HCT116 (cell line): ENCODE data around the gene LIMD2. TPM values are rescaled to one million over a fixed set of nuclear protein-coding genes. Genes with fewer than 3 reads are reported as not detected.

Source experiments
- ATAC-seq: fragments of 200-7000 bp; cut with Tn5 transposase; 2 replicates; pipeline ENCODE4 v1.9.1; 2020; ENCODE audit warnings: mild to moderate bottlenecking, moderate library complexity
- BruUV-seq: library from RNA; stranded (reverse); fragments of 400-500 nt; replicated peaks from 2 replicates; lab custom pipeline; 2021; lab: Mats Ljungman, UMichigan
- CTCF ChIA-PET: fragments of 300-600 bp; sonication (Branson Sonifier 250); formaldehyde crosslinking; loops from one replicate; lab custom pipeline; 2021; ENCODE audit warnings: antibody characterized with exemption; lab: Charles Lee
- POLR2A ChIA-PET: fragments of 300-600, 350-600 bp; sonication (Branson Sonifier 250); formaldehyde crosslinking; loops from one replicate; lab custom pipeline; 2021; ENCODE audit warnings: antibody characterized with exemption; lab: Charles Lee
- RAD21 ChIA-PET, 2 experiments: fragments of 300-600 bp; sonication (Branson Sonifier 250); formaldehyde crosslinking; loops; one replicate each; lab custom pipeline; 2023; ENCODE audit warnings: low total read pairs in 2 of 2; ENCODE audit not compliant: uncharacterized antibody in 2 of 2, unreplicated experiment in 2 of 2, low non-redundant PET in 1 of 2; lab: Charles Lee
- DNase-seq: peaks from one replicate; pipeline ENCODE4 v3.0.0-alpha.2; 2010; ENCODE audit warnings: low read depth, low spot score
- H2AFZ ChIP-seq: fragments of 200-600 bp; shearing (Covaris generic), sonication (generic); 2 replicates; pipeline ENCODE4 v1.6.1; 2017; ENCODE audit warnings: low read depth, mixed run types, mixed read lengths, antibody characterized with exemption, low read length; ENCODE audit not compliant: poor library complexity, severe bottlenecking
- H3K27ac ChIP-seq: 2 replicates; pipeline ENCODE4 v1.5.1; 2012; ENCODE audit warnings: low read depth, low read length
- H3K27me3 ChIP-seq: fragments of 200-600 bp; sonication (generic); 2 replicates; pipeline ENCODE4 v1.6.1; 2016; ENCODE audit warnings: mixed run types, low read length, mixed read lengths; ENCODE audit not compliant: insufficient read depth
- H3K36me3 ChIP-seq, 2 experiments: fragments of 200-500 bp in 1 of 2; fragments of 200-600 bp in 1 of 2; sonication (Bioruptor generic) in 1 of 2; sonication (generic) in 1 of 2; 2 replicates each; pipeline versions ENCODE4 v1.5.1 to v1.6.1; 2014 to 2016; ENCODE audit warnings: low read length in 2 of 2, inconsistent platforms in 1 of 2, mixed read lengths in 1 of 2, mixed run types in 1 of 2; ENCODE audit not compliant: insufficient read depth in 2 of 2, control insufficient read depth in 1 of 2
- H3K4me1 ChIP-seq, 2 experiments: fragments of 200-600 bp in 1 of 2; sonication (generic) in 1 of 2; 2 replicates each; pipeline versions ENCODE4 v1.5.1 to v1.6.1; 2012 to 2017; ENCODE audit warnings: low read length in 2 of 2, inconsistent platforms in 1 of 2, mild to moderate bottlenecking in 1 of 2, mixed read lengths in 1 of 2, mixed run types in 1 of 2, moderate library complexity in 1 of 2; ENCODE audit not compliant: insufficient read depth in 2 of 2, control insufficient read depth in 1 of 2
- H3K4me2 ChIP-seq: fragments of 200-600 bp; sonication (generic); 2 replicates; pipeline ENCODE4 v1.6.1; 2017; ENCODE audit warnings: mixed run types, low read length, mixed read lengths
- H3K4me3 ChIP-seq, 2 experiments: fragments of 200-600 bp in 1 of 2; sonication (generic) in 1 of 2; replicated peaks in 1 of 2; 2 replicates each; pipeline ENCODE4 v1.5.1; 2011 to 2016; ENCODE audit warnings: low read length in 2 of 2, control low read depth in 1 of 2, low read depth in 1 of 2, mild to moderate bottlenecking in 1 of 2, mixed read lengths in 1 of 2, mixed run types in 1 of 2
- H3K79me2 ChIP-seq: fragments of 200-600 bp; sonication (generic); 2 replicates; pipeline ENCODE4 v1.6.1; 2017; ENCODE audit warnings: mild to moderate bottlenecking, mixed run types, low read length, moderate library complexity, mixed read lengths; ENCODE audit not compliant: insufficient read depth
- H3K9ac ChIP-seq: fragments of 200-600 bp; sonication (generic); 2 replicates; pipeline ENCODE4 v1.6.1; 2016; ENCODE audit warnings: low read length, mixed read lengths
- H3K9me2 ChIP-seq: fragments of 200-600 bp; sonication (generic), shearing (Covaris generic); 2 replicates; pipeline ENCODE4 v1.6.1; 2017; ENCODE audit warnings: mixed run types, mild to moderate bottlenecking, moderate library complexity; ENCODE audit not compliant: insufficient read depth
- H3K9me3 ChIP-seq, 2 experiments: fragments of 200-500 bp in 1 of 2; fragments of 200-600 bp in 1 of 2; sonication (Bioruptor generic) in 1 of 2; sonication (generic) in 1 of 2; 2 replicates each; pipeline ENCODE4 v1.6.1; 2014 to 2017; ENCODE audit warnings: low read length in 2 of 2, mixed read lengths in 2 of 2, inconsistent platforms in 1 of 2, low read depth in 1 of 2, mild to moderate bottlenecking in 1 of 2, mixed run types in 1 of 2, moderate library complexity in 1 of 2; ENCODE audit not compliant: control insufficient read depth in 1 of 2, insufficient read depth in 1 of 2
- H4K20me1 ChIP-seq: fragments of 200-600 bp; sonication (generic), shearing (Covaris generic); 2 replicates; pipeline ENCODE4 v1.6.1; 2017; ENCODE audit warnings: mixed run types, mild to moderate bottlenecking, moderate library complexity; ENCODE audit not compliant: insufficient read depth
- CTCF ChIP-seq, 3 experiments: fragments of 200-600 bp in 1 of 3; sonication (generic) in 1 of 3; IDR thresholded peaks in 2 of 3; conservative IDR thresholded peaks in 1 of 3; 2 replicates each; pipeline ENCODE4 v1.5.1; 2012 to 2017; ENCODE audit warnings: low read depth in 2 of 3, low read length in 2 of 3, antibody characterized with exemption in 1 of 3, borderline replicate concordance in 1 of 3, control low read depth in 1 of 3, mild to moderate bottlenecking in 1 of 3, mixed read lengths in 1 of 3, mixed run types in 1 of 3, moderate library complexity in 1 of 3; ENCODE audit not compliant: insufficient read depth in 1 of 3
- EGR1 ChIP-seq: IDR thresholded peaks from 2 replicates; pipeline ENCODE4 v1.6.1; 2012; ENCODE audit warnings: low read depth
- EZH2phosphoT487 ChIP-seq: fragments of 200-600 bp; IDR thresholded peaks from 2 replicates; pipeline ENCODE4 v1.6.1; 2018; ENCODE audit warnings: antibody characterized with exemption, borderline replicate concordance
- RAD21 ChIP-seq: IDR thresholded peaks from 2 replicates; pipeline ENCODE4 v1.6.1; 2012; ENCODE audit warnings: low read depth, mild to moderate bottlenecking
- TCF7L2 ChIP-seq: IDR thresholded peaks from 2 replicates; pipeline ENCODE4 v1.7.0; 2011; ENCODE audit warnings: borderline replicate concordance, inconsistent platforms; ENCODE audit not compliant: insufficient read depth, insufficient read length; ENCODE audit errors: extremely low read depth
- ZBTB33 ChIP-seq: IDR thresholded peaks from 2 replicates; pipeline ENCODE4 v1.6.1; 2011; ENCODE audit warnings: mild to moderate bottlenecking, low read length, moderate library complexity; ENCODE audit not compliant: insufficient replicate concordance; ENCODE audit errors: extremely low read depth
- ZFX ChIP-seq: fragments of 450-650 bp; IDR thresholded peaks from 2 replicates; pipeline ENCODE4 v1.6.1; 2017
- ZNF274 ChIP-seq: fragments of 200-500 bp; sonication (Bioruptor generic); IDR thresholded peaks from 2 replicates; pipeline ENCODE4 v1.6.1; 2014; ENCODE audit warnings: mild to moderate bottlenecking, low read depth, low read length, inconsistent platforms
- intact Hi-C: fragments of 100-400 bp; cut with micrococcal nuclease; formaldehyde crosslinking; loops from 2 replicates; pipeline ENCODE4 v1.10.0; 2022
- total RNA-seq: library from RNA; stranded (reverse); gene quantifications from one replicate; pipeline ENCODE4 v1.2.1, GENCODE V29; 2021; ENCODE audit not compliant: unreplicated experiment

Gene LIMD2
- total RNA-seq, 1 experiment from 2014 or later = 8.4 TPM

GRCh38 chr17:63701868-63702720 is 2.2 kb upstream of the LIMD2 start:
- H3K27me3 ChIP-seq = no peaks in the 10 kb centered on the region
- no peak overlapping the region for H3K4me3 ChIP-seq
- ATAC-seq = no peak
- TF ChIP-seq RAD21 (no peak), ZFX (no peak), EZH2phosphoT487 (no peak), EGR1 (no peak), ZNF274 (no peak), TCF7L2 (no peak), ZBTB33 (no peak), CTCF (IDR thresholded peaks at IDR 0.05 in 2 of 3, conservative IDR thresholded peaks at IDR 0.05 in 1 of 3; ENCODE audit: borderline replicate concordance in 1 of 3, insufficient read depth in 1 of 3, low read depth in 2 of 3, low read length in 2 of 3) (no peak)
- H3K4me1 ChIP-seq = peaks cover 5 to 27% of the 10 kb centered on the region in 2 experiments
- H3K36me3 ChIP-seq = no peaks in the 10 kb centered on the region
- H3K4me2 ChIP-seq = no peak overlapping the region
- DNase-seq = no peak
- no peaks in the 10 kb centered on the region for H3K79me2 ChIP-seq
- H3K9me3 ChIP-seq = no peaks in the 10 kb centered on the region
- no peaks in the 10 kb centered on the region for H4K20me1 ChIP-seq
- RAD21 ChIA-PET = no interaction called here
- intact Hi-C loops = no loop called here
- no TSS peak for BruUV-seq
- H2AFZ ChIP-seq = no peak overlapping the region
- CTCF ChIA-PET = interaction anchor here (1.1 to 1.6 kb wide), 3 partner anchors 9 to 267 kb away, joined by 3 read pairs; no protein-coding TSS in a partner anchor
- H3K27ac ChIP-seq = no peak overlapping the region
- POLR2A ChIA-PET = interaction anchor here (0.6 kb wide), 1 partner anchor 10 kb away, joined by 3 read pairs; no protein-coding TSS in a partner anchor
- H3K9me2 ChIP-seq = no peaks in the 10 kb centered on the region
- no peak overlapping the region for H3K9ac ChIP-seq
